NAMALWA (cell line): ENCODE results near the gene DMC1.
"Not testable (repeated sequence)": the region's sequence is repeated elsewhere in the genome, so short reads cannot be mapped to it uniquely, and the experiment has no call there.

Experiments
- DNase-seq: peaks from one replicate; pipeline ENCODE4 v3.0.0-alpha.2; 2015; ENCODE audit warnings: low spot score

The DMC1 gene, protein sequence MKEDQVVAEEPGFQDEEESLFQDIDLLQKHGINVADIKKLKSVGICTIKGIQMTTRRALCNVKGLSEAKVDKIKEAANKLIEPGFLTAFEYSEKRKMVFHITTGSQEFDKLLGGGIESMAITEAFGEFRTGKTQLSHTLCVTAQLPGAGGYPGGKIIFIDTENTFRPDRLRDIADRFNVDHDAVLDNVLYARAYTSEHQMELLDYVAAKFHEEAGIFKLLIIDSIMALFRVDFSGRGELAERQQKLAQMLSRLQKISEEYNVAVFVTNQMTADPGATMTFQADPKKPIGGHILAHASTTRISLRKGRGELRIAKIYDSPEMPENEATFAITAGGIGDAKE

GRCh38 chr22:38569972-38570778 lies at the start of gene DMC1:
Gene DMC1, minus strand, starts transcription at chr22:38570183. Its CDS starts 1,927 bp downstream, at chr22:38568256.
- DNase-seq = peak; percentile 94

DNA sequence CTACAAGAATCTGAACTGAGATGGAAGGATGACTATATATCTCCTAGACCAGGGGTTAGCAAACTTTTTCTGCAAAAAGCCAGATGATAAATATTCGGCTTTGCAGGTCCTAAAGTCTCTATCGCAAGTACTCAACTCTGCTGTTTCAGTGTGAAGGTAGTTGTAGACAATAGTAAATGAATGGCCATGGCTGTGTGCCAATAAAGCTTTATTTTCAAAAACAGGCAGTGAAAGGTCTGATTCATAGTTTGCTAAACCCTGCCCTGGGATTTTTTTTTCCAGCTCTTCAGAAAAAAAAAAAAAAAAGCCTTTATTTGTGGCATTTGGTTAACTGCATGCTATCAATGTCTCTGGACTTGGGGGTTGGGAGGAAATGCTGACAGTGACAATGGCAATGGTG lies 48.7 kb upstream of the DMC1 start:
- DNase-seq = no peak

GRCh38 chr22:38618258-38618657 lies 48.3 kb upstream of the DMC1 start:
- no peak for DNase-seq

DNA sequence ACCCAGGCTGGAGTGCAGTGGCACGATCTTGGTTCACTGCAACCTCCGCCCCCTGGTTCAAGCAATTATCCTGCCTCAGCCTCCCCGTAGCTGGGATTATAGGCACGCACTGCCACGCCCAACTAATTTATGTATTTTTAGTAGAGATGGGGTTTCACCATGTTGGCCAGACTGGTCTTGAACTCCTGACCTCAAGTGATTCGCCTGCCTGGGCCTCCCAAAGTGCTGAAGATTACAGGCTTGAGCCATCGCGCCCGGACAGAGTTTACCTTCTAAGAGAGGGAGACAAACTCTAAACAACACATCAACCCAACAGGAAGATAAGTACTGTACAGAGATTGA lies 45.1 kb upstream of the DMC1 start:
- not testable (repeated sequence) for DNase-seq

GRCh38 chr22:38614332-38615063 lies 44.5 kb upstream of the DMC1 start:
- DNase-seq = no peak

DNA sequence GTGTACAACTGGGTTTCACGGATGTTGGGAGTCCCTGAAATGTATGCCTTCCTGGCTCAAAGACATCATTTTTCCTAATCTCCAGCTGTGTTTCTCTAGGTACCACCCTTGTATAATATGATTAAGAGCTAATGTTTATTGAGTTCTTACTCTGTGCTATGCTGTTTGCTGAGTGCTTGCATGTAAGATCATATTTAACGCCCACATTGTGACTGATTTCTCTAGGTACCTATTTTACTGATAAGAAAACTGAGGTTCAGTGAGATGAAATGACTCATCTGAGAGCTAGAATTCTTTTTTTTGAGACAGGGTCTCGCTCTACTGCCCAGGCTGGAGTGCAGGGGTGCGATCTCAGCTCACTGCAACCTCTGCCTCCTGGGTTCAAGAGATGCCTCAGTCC lies 43.6 kb upstream of the DMC1 start:
- no peak for DNase-seq

DNA sequence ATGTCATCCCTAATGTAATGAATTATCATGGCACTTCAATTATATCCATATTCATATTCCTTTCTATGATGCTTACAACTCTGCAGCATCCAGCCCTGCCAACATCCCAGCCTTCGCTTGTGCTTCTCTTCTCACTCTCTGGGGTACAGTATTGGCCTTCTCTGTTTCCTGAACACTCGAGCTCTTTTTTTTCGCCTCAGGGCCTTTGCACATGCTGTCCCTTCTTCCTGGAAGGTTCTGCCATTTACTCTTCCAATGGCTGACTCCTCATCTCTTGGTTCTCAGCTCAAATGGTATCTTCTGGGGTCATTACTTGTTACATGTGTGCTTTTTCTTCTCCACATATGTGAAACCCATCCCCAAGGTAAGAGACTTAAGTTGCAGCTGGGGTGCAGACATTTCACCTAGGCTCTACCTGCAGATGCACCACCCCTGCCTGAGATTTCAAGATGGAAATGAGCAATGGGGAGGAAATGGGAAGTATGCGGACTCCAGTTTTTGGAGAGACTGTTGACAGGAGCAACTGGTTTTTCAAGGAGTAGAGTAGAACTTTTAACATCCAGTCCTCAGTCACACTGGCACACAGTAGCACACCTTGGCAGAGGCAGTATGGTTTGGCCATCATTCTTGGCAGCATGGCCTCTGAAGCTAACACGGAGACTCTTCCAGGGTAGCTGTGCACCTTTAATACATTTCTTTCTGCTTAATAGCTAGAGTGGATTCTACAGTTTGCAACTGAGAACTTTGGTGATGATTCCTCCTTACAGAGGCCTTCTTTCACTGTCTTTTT lies 42.4 kb upstream of the DMC1 start:
- no peak for DNase-seq

DNA sequence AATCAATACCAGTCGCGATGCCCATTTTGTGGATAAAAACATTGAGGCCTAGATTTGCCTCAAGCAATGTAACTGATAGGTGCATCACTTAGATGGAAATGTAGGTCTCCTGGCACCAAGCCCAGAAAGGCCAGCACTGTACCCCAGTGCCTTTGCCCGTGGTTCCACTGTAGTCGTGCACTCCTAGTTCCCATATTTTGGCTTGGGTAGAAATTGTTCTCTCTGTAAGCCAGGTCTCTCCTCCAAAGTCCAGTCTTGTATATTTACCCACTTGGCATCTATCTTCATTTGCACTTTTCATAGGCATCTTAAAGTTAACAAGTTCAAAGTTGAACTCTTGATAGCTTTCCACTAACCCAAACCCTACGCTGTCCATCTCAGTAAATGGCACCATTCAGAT lies 41.6 kb upstream of the DMC1 start:
- DNase-seq = no peak

GRCh38 chr22:38610234-38610633 lies 40.3 kb upstream of the DMC1 start:
- no peak for DNase-seq

DNA sequence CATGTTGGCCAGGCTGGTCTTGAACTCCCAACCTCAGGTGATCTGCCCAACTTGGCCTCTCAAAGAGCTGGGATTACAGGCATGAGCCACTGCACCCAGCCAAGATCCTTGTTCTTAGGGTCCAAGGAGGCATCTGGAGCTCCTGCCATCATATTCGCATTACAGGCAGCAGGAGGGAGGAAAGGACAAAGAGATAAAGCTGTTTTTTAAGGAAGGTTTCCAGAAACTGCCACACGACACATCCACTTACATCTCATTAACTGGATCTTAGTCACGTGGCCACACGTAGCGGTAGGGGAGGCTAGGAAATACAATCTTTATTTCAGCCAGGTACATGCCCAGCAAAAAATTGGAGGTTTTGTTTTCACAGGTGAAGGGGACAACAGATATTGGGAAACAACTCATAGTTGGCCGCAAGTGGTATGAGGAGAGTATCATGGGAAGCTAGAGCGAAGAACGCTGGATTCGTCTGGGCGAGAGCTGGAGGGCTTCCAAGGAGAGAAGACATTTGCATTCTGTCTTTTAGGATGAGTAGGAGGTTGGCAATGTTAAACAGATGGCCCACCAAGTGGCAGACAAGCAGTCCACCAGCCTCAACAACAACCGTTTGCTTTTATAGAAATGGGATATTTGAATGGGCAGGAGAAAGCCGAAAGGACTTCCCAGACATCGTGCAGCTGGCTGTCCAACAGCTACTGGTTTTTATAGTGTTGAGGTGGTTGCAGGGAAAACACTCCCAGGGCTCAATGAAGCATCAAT lies 39.2 kb upstream of the DMC1 start:
- DNase-seq = no peak

DNA sequence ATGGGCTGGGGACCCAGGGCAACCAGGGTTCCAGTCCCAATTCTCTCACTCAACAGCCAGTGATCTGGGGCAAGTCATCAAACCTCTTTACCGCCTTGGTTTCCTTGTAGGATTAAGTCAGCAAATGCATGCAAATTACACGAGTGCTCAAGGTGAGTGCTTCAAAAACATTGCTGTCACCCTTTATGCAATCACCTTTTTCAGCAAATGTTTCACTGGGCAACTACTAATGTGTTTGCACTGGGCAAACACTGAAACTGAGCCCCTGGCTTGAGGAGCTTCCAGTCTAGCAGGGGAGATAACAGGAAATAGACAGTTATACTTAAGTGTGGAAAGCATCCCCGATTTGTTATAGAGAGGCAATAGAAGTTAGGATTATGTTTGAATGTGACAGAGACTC lies 37.7 kb upstream of the DMC1 start:
- DNase-seq = no peak

DNA sequence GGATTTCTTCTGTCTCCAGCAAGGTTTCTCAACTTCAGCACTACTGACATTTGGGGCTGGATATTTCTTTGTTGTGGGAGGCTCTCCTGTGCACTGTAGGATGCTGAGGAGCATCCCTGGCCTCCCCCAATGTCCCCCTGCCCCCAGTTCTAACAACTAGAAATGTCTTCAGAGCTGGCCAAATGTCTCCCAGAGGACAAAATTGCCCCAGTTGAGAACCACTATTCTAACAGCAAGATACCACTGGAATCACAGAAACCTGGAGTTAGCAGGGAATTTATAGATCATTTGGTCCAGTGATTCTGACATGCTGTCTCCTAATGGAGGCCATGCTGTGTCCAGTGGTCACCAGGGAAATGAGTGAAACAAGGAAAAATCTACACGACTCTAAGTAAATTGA lies 32.2 kb upstream of the DMC1 start:
- no peak for DNase-seq

- DNase-seq = no peak
These were observed 31.3 kb upstream of the DMC1 start for GRCh38 chr22:38601221-38601764.

- DNase-seq = no peak
These were observed 29.5 kb upstream of the DMC1 start for GRCh38 chr22:38599466-38599865.

GRCh38 chr22:38582923-38583322 lies 12.9 kb upstream of the DMC1 start:
- DNase-seq = not testable (repeated sequence)

- no peak for DNase-seq
These were observed 8.5 kb upstream of the DMC1 start for GRCh38 chr22:38578505-38578904.

- DNase-seq = peak; percentile 74
These were observed 2.1 kb upstream of the DMC1 start for GRCh38 chr22:38572065-38572464.

GRCh38 chr22:38570779-38571364 lies 889 bp upstream of the DMC1 start:
- DNase-seq = peak; percentile 75

DNA sequence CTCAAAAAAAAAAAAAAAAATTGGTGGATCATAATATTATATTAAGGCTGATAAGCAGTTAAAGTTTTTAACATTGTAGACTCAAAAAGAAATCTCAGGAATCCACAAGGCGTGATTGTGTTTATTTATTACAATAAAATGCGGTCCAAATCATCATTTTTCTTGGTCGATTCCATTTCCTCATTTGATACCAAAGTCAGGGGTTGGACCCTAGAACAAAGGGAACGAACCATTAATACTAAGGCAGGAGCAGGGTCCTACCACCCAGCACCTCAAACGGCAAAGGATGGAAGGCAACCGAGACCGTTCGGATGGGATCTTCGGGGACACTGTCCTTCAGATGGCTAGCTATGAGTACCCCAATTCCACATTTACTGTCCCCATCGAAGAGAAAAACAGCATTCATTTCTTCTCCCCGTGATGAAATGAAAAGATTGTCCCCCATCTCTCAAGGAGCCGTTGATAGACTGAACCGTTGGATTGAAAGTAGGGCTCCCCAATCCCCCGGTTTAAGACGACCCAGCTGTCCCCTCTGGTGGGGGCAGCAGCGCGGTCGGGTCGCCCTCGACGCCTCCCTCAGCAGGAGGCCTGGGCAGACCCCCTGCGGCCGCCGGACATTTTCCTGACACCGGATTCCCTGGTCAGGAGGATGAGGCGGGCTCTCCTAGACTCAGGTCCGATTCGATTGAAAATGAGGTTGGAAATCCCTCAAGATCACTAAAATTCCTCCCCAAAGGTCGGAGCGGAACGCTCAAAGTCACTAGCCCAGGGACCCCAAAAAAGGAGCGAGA lies 607 bp downstream of the DMC1 start:
- peak; percentile 25 for DNase-seq
